ENCODE measurements around the gene CYB5R3.

DNA sequence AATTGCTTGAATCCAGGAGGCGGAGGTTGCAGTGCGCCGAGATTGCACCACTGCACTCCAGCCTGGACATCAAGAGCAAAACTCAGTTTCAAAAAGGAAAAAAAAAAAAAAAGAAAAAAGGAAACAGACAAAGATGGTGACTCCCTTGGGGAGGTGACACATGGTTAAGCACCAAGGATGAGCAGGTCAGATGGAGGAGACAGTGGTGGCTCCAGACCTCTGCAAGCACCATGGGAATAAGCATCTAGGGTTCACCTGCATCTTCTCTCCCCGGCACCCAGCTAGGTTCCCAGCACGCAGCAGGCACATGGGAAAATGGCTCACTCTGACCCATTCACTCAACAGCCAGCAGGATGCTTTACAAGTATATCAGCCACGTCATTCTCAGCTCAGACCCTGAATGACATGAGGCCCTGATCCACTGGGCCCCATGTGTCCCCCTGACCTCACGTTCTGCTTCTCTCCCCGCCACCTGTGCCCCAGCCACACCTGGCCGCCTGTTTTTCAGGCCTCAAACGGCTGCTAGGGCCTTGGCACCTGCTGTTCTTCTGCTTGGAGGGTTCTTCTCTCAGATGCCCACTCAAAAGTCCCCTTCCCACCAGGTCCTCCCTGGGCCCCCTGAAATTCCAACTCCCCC lies 47.3 kb upstream of the CYB5R3 start:
- TF ChIP-seq, protein P1, sequence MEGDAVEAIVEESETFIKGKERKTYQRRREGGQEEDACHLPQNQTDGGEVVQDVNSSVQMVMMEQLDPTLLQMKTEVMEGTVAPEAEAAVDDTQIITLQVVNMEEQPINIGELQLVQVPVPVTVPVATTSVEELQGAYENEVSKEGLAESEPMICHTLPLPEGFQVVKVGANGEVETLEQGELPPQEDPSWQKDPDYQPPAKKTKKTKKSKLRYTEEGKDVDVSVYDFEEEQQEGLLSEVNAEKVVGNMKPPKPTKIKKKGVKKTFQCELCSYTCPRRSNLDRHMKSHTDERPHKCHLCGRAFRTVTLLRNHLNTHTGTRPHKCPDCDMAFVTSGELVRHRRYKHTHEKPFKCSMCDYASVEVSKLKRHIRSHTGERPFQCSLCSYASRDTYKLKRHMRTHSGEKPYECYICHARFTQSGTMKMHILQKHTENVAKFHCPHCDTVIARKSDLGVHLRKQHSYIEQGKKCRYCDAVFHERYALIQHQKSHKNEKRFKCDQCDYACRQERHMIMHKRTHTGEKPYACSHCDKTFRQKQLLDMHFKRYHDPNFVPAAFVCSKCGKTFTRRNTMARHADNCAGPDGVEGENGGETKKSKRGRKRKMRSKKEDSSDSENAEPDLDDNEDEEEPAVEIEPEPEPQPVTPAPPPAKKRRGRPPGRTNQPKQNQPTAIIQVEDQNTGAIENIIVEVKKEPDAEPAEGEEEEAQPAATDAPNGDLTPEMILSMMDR (IDR thresholded peaks at IDR 0.05 in 8 of 11, conservative IDR thresholded peaks at IDR 0.05 in 3 of 11): no peak
- no peak for TF ChIP-seq POLR2A (IDR thresholded peaks at IDR 0.05)
- TF ChIP-seq POLR2AphosphoS5 (IDR thresholded peaks at IDR 0.05): no peak
